Endodermal cell (in vitro differentiated cells): Measurements from ENCODE around the gene PLEKHD1. TPM values are rescaled to one million over a fixed set of nuclear protein-coding genes. Genes with fewer than 3 reads are reported as not detected.

ENCODE experiments used
- DNase-seq: peaks from one replicate; pipeline ENCODE4 v3.0.0-alpha.2; 2017
- H3K27ac ChIP-seq: 2 replicates; pipeline ENCODE4 v1.5.1; 2013; ENCODE audit warnings: mild to moderate bottlenecking, low read depth, low read length, moderate library complexity
- H3K27me3 ChIP-seq: 2 replicates; pipeline ENCODE4 v1.6.1; 2013; ENCODE audit warnings: mild to moderate bottlenecking, low read length, moderate library complexity; ENCODE audit not compliant: insufficient read depth, control insufficient read depth, poor library complexity, severe bottlenecking
- H3K36me3 ChIP-seq: 2 replicates; pipeline ENCODE4 v1.7.0; 2013; ENCODE audit warnings: mild to moderate bottlenecking, low read length, moderate library complexity; ENCODE audit not compliant: control insufficient read depth, insufficient read depth
- H3K4me1 ChIP-seq: one replicate; pipeline ENCODE4 v1.7.0; 2013; ENCODE audit warnings: low read length; ENCODE audit not compliant: control insufficient read depth, insufficient read depth
- H3K4me3 ChIP-seq: 2 replicates; pipeline ENCODE4 v1.5.1; 2013; ENCODE audit warnings: mild to moderate bottlenecking, low read length, moderate library complexity
- H3K9ac ChIP-seq: 2 replicates; pipeline ENCODE4 v1.6.1; 2013; ENCODE audit warnings: mild to moderate bottlenecking, low read length, moderate library complexity; ENCODE audit not compliant: poor library complexity, severe bottlenecking; ENCODE audit errors: extremely low read depth
- H3K9me3 ChIP-seq: 2 replicates; pipeline ENCODE4 v1.6.1; 2013; ENCODE audit warnings: mild to moderate bottlenecking, low read length, moderate library complexity; ENCODE audit not compliant: control insufficient read depth
- H3K27ac Mint-ChIP-seq: 2 replicates; pipeline ENCODE4 v1.8.0; 2020; ENCODE audit warnings: mixed read lengths
- H3K27me3 Mint-ChIP-seq: 2 replicates; pipeline ENCODE4 v1.8.0; 2021; ENCODE audit warnings: mild to moderate bottlenecking, mixed read lengths; ENCODE audit not compliant: insufficient read depth
- H3K36me3 Mint-ChIP-seq: 2 replicates; pipeline ENCODE4 v1.8.0; 2020; ENCODE audit warnings: low read depth, mixed read lengths
- H3K4me1 Mint-ChIP-seq: 2 replicates; pipeline ENCODE4 v1.8.0; 2020; ENCODE audit warnings: mixed read lengths
- H3K4me3 Mint-ChIP-seq: 2 replicates; pipeline ENCODE4 v1.8.0; 2020; ENCODE audit warnings: mild to moderate bottlenecking, moderate library complexity, mixed read lengths
- H3K9me3 Mint-ChIP-seq: 2 replicates; pipeline ENCODE4 v1.8.0; 2020; ENCODE audit warnings: mild to moderate bottlenecking, mixed read lengths
- WGBS, 2 experiments: methylation state at CpG; one replicate each; pipeline versions ENCODE4 v1.1.5 to v1.1.7; 2013; ENCODE audit warnings: missing lambda C conversion rate in 2 of 2, mixed read lengths in 1 of 2; ENCODE audit not compliant: insufficient coverage in 1 of 2, insufficient read length in 1 of 2; 5-methylcytosine and 5-hydroxymethylcytosine counted together
- total RNA-seq, 2 donors: library from RNA; stranded (reverse); fragmentation: NEBNext Ultra II Directional in 1 of 2; extraction: Animal tissue kit (Norgen Biotek cat#: 25700) in 1 of 2; gene quantifications; 2 replicates in 1 of 2; 3 replicates in 1 of 2; pipeline ENCODE4 v1.2.1, GENCODE V29; 2021
- TF ChIP-seq, protein P1 (sequence below): fragments of 200-600 bp; sonication (generic); conservative IDR thresholded peaks from 2 replicates; pipeline ENCODE4 v1.5.0; 2021; ENCODE audit warnings: antibody characterized with exemption, mild to moderate bottlenecking

PLEKHD1 gene
- total RNA-seq, 2 donors from 2014 or later = 0.11 TPM

DNA sequence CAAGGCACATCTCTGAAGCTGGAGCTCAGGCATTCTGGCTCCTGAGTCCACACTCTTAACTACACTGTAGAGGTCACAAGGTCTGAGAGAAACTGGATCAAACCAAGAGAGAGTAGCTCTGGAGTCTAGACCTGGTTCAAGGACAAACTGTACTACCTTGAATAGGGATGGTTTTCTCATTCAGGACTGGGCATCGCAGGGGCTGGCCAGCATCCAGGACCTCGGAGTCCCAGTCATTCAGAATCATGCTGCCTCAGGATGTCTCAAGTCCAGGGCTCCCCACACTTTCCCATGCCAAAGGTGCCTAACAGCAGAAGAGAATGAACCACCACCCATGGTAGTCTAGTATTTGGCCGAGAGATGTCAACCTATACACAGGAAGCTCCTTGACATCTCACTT, 13.1 kb upstream of the PLEKHD1 start:
- Mint-ChIP-seq H3K9me3 (no peaks in the 10 kb centered on the region), H3K4me1 (no peaks in the 10 kb centered on the region), H3K27me3 (peaks cover 15% of the 10 kb centered on the region), H3K36me3 (no peaks in the 10 kb centered on the region), H3K4me3 (no peak overlapping the region), H3K27ac (no peak overlapping the region)
- no peak overlapping the region for H3K4me3 ChIP-seq
- H3K27ac ChIP-seq = no peak overlapping the region
- no peak for DNase-seq
- no peaks in the 10 kb centered on the region for H3K27me3 ChIP-seq
- no peaks in the 10 kb centered on the region for H3K4me1 ChIP-seq
- no peaks in the 10 kb centered on the region for H3K9me3 ChIP-seq
- 94 to 95% methylated on average over 2 to 3 of the region's 3 CpGs for WGBS, 2 experiments
- H3K9ac ChIP-seq = no peak overlapping the region
- H3K36me3 ChIP-seq = no peaks in the 10 kb centered on the region
- TF ChIP-seq, protein P1, sequence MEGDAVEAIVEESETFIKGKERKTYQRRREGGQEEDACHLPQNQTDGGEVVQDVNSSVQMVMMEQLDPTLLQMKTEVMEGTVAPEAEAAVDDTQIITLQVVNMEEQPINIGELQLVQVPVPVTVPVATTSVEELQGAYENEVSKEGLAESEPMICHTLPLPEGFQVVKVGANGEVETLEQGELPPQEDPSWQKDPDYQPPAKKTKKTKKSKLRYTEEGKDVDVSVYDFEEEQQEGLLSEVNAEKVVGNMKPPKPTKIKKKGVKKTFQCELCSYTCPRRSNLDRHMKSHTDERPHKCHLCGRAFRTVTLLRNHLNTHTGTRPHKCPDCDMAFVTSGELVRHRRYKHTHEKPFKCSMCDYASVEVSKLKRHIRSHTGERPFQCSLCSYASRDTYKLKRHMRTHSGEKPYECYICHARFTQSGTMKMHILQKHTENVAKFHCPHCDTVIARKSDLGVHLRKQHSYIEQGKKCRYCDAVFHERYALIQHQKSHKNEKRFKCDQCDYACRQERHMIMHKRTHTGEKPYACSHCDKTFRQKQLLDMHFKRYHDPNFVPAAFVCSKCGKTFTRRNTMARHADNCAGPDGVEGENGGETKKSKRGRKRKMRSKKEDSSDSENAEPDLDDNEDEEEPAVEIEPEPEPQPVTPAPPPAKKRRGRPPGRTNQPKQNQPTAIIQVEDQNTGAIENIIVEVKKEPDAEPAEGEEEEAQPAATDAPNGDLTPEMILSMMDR = no peak

- no peak overlapping the region for H3K27ac ChIP-seq
- Mint-ChIP-seq H3K4me1 (no peaks in the 10 kb centered on the region), H3K36me3 (no peaks in the 10 kb centered on the region), H3K9me3 (peaks cover 3% of the 10 kb centered on the region), H3K27ac (no peak overlapping the region), H3K27me3 (peaks cover 15% of the 10 kb centered on the region), H3K4me3 (no peak overlapping the region)
- 90 to 100% methylated on average over 4 to 10 of the region's 10 CpGs for WGBS, 2 experiments
- H3K4me1 ChIP-seq = no peaks in the 10 kb centered on the region
- no peaks in the 10 kb centered on the region for H3K9me3 ChIP-seq
- H3K9ac ChIP-seq = no peak overlapping the region
- no peaks in the 10 kb centered on the region for H3K36me3 ChIP-seq
- DNase-seq = no peak
- TF ChIP-seq, protein P1 = no peak
- H3K27me3 ChIP-seq = no peaks in the 10 kb centered on the region
- no peak overlapping the region for H3K4me3 ChIP-seq
These were observed 12.6 kb upstream of the PLEKHD1 start for GRCh38 chr14:69471916-69472315.

DNA sequence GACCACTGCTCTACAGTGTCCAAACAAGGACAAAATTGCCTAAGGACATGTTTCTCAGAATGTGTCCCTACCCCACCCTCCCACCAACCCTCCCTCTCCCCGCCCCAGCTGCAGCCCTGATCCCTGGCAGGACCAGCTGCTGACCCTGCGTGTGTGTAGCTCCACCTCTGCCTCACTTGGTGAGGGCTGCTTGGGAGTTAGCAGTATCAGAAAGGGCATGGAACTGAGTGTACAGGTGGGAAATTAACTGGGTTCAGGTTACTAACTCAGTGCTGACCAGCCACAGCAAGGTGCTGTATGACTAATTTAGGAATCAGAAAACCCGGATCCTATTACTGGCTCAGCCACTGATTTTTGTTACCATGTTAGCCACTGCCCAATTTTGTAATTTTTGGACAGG, 11.3 kb upstream of the PLEKHD1 start:
- no peak overlapping the region for H3K4me3 ChIP-seq
- no peaks in the 10 kb centered on the region for H3K36me3 ChIP-seq
- Mint-ChIP-seq H3K27me3 (peaks cover 16% of the 10 kb centered on the region), H3K27ac (no peak overlapping the region), H3K4me3 (no peak overlapping the region), H3K36me3 (no peaks in the 10 kb centered on the region), H3K9me3 (peaks cover 15% of the 10 kb centered on the region), H3K4me1 (no peaks in the 10 kb centered on the region)
- TF ChIP-seq, protein P1 = no peak
- H3K27me3 ChIP-seq = no peaks in the 10 kb centered on the region
- H3K9ac ChIP-seq = no peak overlapping the region
- DNase-seq = no peak
- H3K4me1 ChIP-seq = no peaks in the 10 kb centered on the region
- no peaks in the 10 kb centered on the region for H3K9me3 ChIP-seq
- no peak overlapping the region for H3K27ac ChIP-seq
- WGBS, 2 experiments = 80 to 88% methylated on average over 1 to 2 of the region's 3 CpGs
